Activated CD4-positive, alpha-beta memory T cell treated with anti-CD3 and anti-CD28 coated beads, Interleukin-2, amount 10 ng/mL, durations not matched to agents 7 days and 5 days (primary cell): ENCODE measurements around the gene RAVER2. TPM values are rescaled to one million over a fixed set of nuclear protein-coding genes. Genes with fewer than 3 reads are reported as not detected.
"Not testable (repeated sequence)": the region's sequence is repeated elsewhere in the genome, so short reads cannot be mapped to it uniquely, and the experiment has no call there.

Source experiments
- CTCF ChIA-PET: fragments of 350-600 bp; sonication (Branson Sonifier 250); formaldehyde crosslinking; loops from one replicate; lab custom pipeline; 2021; ENCODE audit warnings: antibody characterized with exemption, inconsistent platforms; lab: Charles Lee
- POLR2A ChIA-PET: fragments of 350-600 bp; sonication (Branson Sonifier 250); formaldehyde crosslinking; loops from one replicate; lab custom pipeline; 2021; ENCODE audit warnings: antibody characterized with exemption; lab: Charles Lee
- DNase-seq: peaks from one replicate; pipeline ENCODE4 v3.0.0-alpha.2; 2020
- H3K27ac Mint-ChIP-seq: one replicate; pipeline ENCODE4 v1.8.0; 2021; ENCODE audit warnings: mild to moderate bottlenecking, mixed read lengths
- H3K27me3 Mint-ChIP-seq: one replicate; pipeline ENCODE4 v1.8.0; 2021; ENCODE audit warnings: mixed read lengths
- H3K36me3 Mint-ChIP-seq: one replicate; pipeline ENCODE4 v1.8.0; 2021; ENCODE audit warnings: low read depth, mixed read lengths
- H3K4me1 Mint-ChIP-seq: one replicate; pipeline ENCODE4 v1.8.0; 2021; ENCODE audit warnings: mixed read lengths
- H3K4me3 Mint-ChIP-seq: one replicate; pipeline ENCODE4 v1.8.0; 2021; ENCODE audit warnings: mild to moderate bottlenecking, mixed read lengths
- H3K9me3 Mint-ChIP-seq: one replicate; pipeline ENCODE4 v1.8.0; 2021; ENCODE audit warnings: mixed read lengths
- total RNA-seq, 2 experiments: library from RNA; stranded (reverse); gene quantifications; one replicate each; pipeline ENCODE4 v1.2.3, GENCODE V29; 2021

RAVER2 gene
- total RNA-seq, 2 experiments from 2014 or later = 1.6 to 1.8 TPM

GRCh38 chr1:64727861-64728260, 17.0 kb upstream of the RAVER2 start:
- ChIA-PET CTCF (no interaction called here), POLR2A (no interaction called here)
- no peaks in the 10 kb centered on the region for H3K4me1 Mint-ChIP-seq
- no peaks in the 10 kb centered on the region for H3K36me3 Mint-ChIP-seq
- no peak for DNase-seq
- H3K9me3 Mint-ChIP-seq = no peaks in the 10 kb centered on the region
- H3K27ac Mint-ChIP-seq = no peak overlapping the region
- H3K27me3 Mint-ChIP-seq = peaks cover 11% of the 10 kb centered on the region
- no peak overlapping the region for H3K4me3 Mint-ChIP-seq

GRCh38 chr1:64733581-64734286, 11.1 kb upstream of the RAVER2 start:
- no peak overlapping the region for H3K27ac Mint-ChIP-seq
- H3K27me3 Mint-ChIP-seq = peaks cover 2% of the 10 kb centered on the region
- ChIA-PET POLR2A (no interaction called here), CTCF (no interaction called here)
- no peaks in the 10 kb centered on the region for H3K9me3 Mint-ChIP-seq
- H3K4me3 Mint-ChIP-seq = no peak overlapping the region
- no peaks in the 10 kb centered on the region for H3K36me3 Mint-ChIP-seq
- H3K4me1 Mint-ChIP-seq = no peaks in the 10 kb centered on the region
- no peak for DNase-seq

GRCh38 chr1:64734287-64734652, 10.6 kb upstream of the RAVER2 start:
- Mint-ChIP-seq H3K27me3 (peaks cover 2% of the 10 kb centered on the region), H3K4me3 (no peak overlapping the region)

GRCh38 chr1:64740687-64741086, 4.2 kb upstream of the RAVER2 start:
- CTCF ChIA-PET, H3K9me3 Mint-ChIP-seq: not testable (repeated sequence)
- peaks cover 14% of the 10 kb centered on the region for H3K4me1 Mint-ChIP-seq

More at GRCh38 chr1:64734287-64734652, 10.6 kb upstream of the RAVER2 start:
- ChIA-PET POLR2A (no interaction called here), CTCF (no interaction called here)
- no peak overlapping the region for H3K27ac Mint-ChIP-seq
- no peaks in the 10 kb centered on the region for H3K36me3 Mint-ChIP-seq
- H3K4me1 Mint-ChIP-seq = no peaks in the 10 kb centered on the region
- DNase-seq = no peak
- H3K9me3 Mint-ChIP-seq = no peaks in the 10 kb centered on the region

GRCh38 chr1:64743954-64744491, 852 bp upstream of the RAVER2 start:
- CTCF ChIA-PET = no interaction called here
- POLR2A ChIA-PET = no interaction called here
- Mint-ChIP-seq H3K27me3 (peaks cover 20% of the 10 kb centered on the region), H3K27ac (no peak overlapping the region), H3K4me1 (peaks cover 17% of the 10 kb centered on the region), H3K9me3 (no peaks in the 10 kb centered on the region), H3K4me3 (peak overlapping the region; percentile 76), H3K36me3 (no peaks in the 10 kb centered on the region)
- no peak for DNase-seq

More at GRCh38 chr1:64740687-64741086, 4.2 kb upstream of the RAVER2 start:
- H3K36me3 Mint-ChIP-seq, DNase-seq, H3K27ac Mint-ChIP-seq, POLR2A ChIA-PET, H3K4me3 Mint-ChIP-seq: not testable (repeated sequence)
- peaks cover 12% of the 10 kb centered on the region for H3K27me3 Mint-ChIP-seq

- POLR2A ChIA-PET = no interaction called here
Observed at GRCh38 chr1:64745181-64745985, 508 bp downstream of the RAVER2 start.

GRCh38 chr1:64745986-64746940, 1.4 kb downstream of the RAVER2 start:
- Mint-ChIP-seq H3K4me3 (peak overlapping the region; percentile 74), H3K4me1 (peaks cover 17% of the 10 kb centered on the region), H3K36me3 (no peaks in the 10 kb centered on the region), H3K27ac (no peak overlapping the region), H3K9me3 (no peaks in the 10 kb centered on the region), H3K27me3 (peaks cover 20% of the 10 kb centered on the region)
- no peak for DNase-seq
- POLR2A ChIA-PET = no interaction called here
- CTCF ChIA-PET = interaction anchor here (1.0 to 1.3 kb wide), 2 partner anchors 10 to 77 kb away, joined by 3 to 4 read pairs; no protein-coding TSS in a partner anchor

More at GRCh38 chr1:64745181-64745985, 508 bp downstream of the RAVER2 start:
- Mint-ChIP-seq H3K36me3 (no peaks in the 10 kb centered on the region), H3K4me3 (peak overlapping the region; percentile 74), H3K4me1 (peaks cover 17% of the 10 kb centered on the region), H3K27me3 (peaks cover 20% of the 10 kb centered on the region), H3K27ac (no peak overlapping the region), H3K9me3 (no peaks in the 10 kb centered on the region)
- DNase-seq = no peak
- CTCF ChIA-PET = interaction anchor here (1.0 kb wide), 1 partner anchor 78 kb away, joined by 3 read pairs; no protein-coding TSS in a partner anchor

- Mint-ChIP-seq H3K36me3 (no peaks in the 10 kb centered on the region), H3K27ac (no peak overlapping the region), H3K9me3 (no peaks in the 10 kb centered on the region), H3K27me3 (peaks cover 19% of the 10 kb centered on the region), H3K4me1 (peaks cover 17% of the 10 kb centered on the region), H3K4me3 (no peak overlapping the region)
- POLR2A ChIA-PET = no interaction called here
- CTCF ChIA-PET = no interaction called here
- DNase-seq = no peak
Observed at GRCh38 chr1:64748222-64748621, 3.3 kb downstream of the RAVER2 start.

- ChIA-PET POLR2A (no interaction called here), CTCF (no interaction called here)
- Mint-ChIP-seq H3K27ac (no peak overlapping the region), H3K4me3 (no peak overlapping the region), H3K36me3 (no peaks in the 10 kb centered on the region), H3K9me3 (no peaks in the 10 kb centered on the region), H3K4me1 (peaks cover 14% of the 10 kb centered on the region), H3K27me3 (peaks cover 15% of the 10 kb centered on the region)
- DNase-seq = no peak
Observed at GRCh38 chr1:64748706-64749105, 3.8 kb downstream of the RAVER2 start.

GRCh38 chr1:64750092-64750491, 5.2 kb downstream of the RAVER2 start:
- DNase-seq = no peak
- CTCF ChIA-PET = no interaction called here
- peaks cover 8% of the 10 kb centered on the region for H3K4me1 Mint-ChIP-seq

GRCh38 chr1:64750875-64751274, 6.0 kb downstream of the RAVER2 start:
- no peak for DNase-seq
- no peak overlapping the region for H3K4me3 Mint-ChIP-seq
- H3K4me1 Mint-ChIP-seq = peaks cover 2% of the 10 kb centered on the region
- ChIA-PET POLR2A (no interaction called here), CTCF (no interaction called here)
- H3K27me3 Mint-ChIP-seq = peaks cover 5% of the 10 kb centered on the region
- H3K27ac Mint-ChIP-seq = no peak overlapping the region
- no peaks in the 10 kb centered on the region for H3K36me3 Mint-ChIP-seq
- no peaks in the 10 kb centered on the region for H3K9me3 Mint-ChIP-seq

More at GRCh38 chr1:64750092-64750491, 5.2 kb downstream of the RAVER2 start:
- POLR2A ChIA-PET = no interaction called here
- H3K4me3 Mint-ChIP-seq = no peak overlapping the region
- no peaks in the 10 kb centered on the region for H3K36me3 Mint-ChIP-seq
- no peak overlapping the region for H3K27ac Mint-ChIP-seq
- peaks cover 10% of the 10 kb centered on the region for H3K27me3 Mint-ChIP-seq
- H3K9me3 Mint-ChIP-seq = no peaks in the 10 kb centered on the region

GRCh38 chr1:64754173-64754572, 9.3 kb downstream of the RAVER2 start:
- no peak overlapping the region for H3K4me3 Mint-ChIP-seq
- H3K36me3 Mint-ChIP-seq = no peaks in the 10 kb centered on the region
- H3K27me3 Mint-ChIP-seq = no peaks in the 10 kb centered on the region
- CTCF ChIA-PET = no interaction called here
- no peak for DNase-seq
- POLR2A ChIA-PET = no interaction called here
- no peaks in the 10 kb centered on the region for H3K4me1 Mint-ChIP-seq
- no peak overlapping the region for H3K27ac Mint-ChIP-seq
- H3K9me3 Mint-ChIP-seq = no peaks in the 10 kb centered on the region
